Left ventricle myocardium superior (tissue), 1 donor: Measurements from ENCODE around the gene MCM3. TPM values are rescaled to one million over a fixed set of nuclear protein-coding genes. Genes with fewer than 3 reads are reported as not detected.
A peak's percentile ranks its signal among the peaks of the same experiment; 100 is the strongest.

Experiments used
- ATAC-seq: fragments of 200-7000 bp; cut with Tn5 transposase; one replicate; pipeline ENCODE4 v1.9.1; 2020; ENCODE audit warnings: mild to moderate bottlenecking, moderate library complexity
- DNase-seq: peaks from one replicate; pipeline ENCODE4 v3.0.0-alpha.2; 2020
- intact Hi-C: fragments of 100-400 bp; cut with micrococcal nuclease; formaldehyde crosslinking; loops from one replicate; pipeline ENCODE4 v1.11.0; 2022
- long read RNA-seq: library from polyadenylated mRNA; unstranded; transcript quantifications from one replicate; pipeline ENCODE4 v2.0.0, GENCODE V29; 2021
- total RNA-seq: library from RNA; stranded (reverse); fragmentation: NEBNext Ultra II Directional; extraction: Animal tissue kit (Norgen Biotek cat#: 25700); gene quantifications from one replicate; pipeline ENCODE4 v1.2.1, GENCODE V29; 2021
- donor health status: DM: no; HTN: yes; CAD: no; lungs with severe emphysema.

Gene MCM3
- 21.8 TPM for total RNA-seq
- long read RNA-seq, transcript MCM3-201 (17 exons, 3,083 nt), result major isoform, 57 of 74 reads
- long read RNA-seq, partial matches to known transcripts, result 14 of 74 reads
- long read RNA-seq, other reads (novel, unspliced or antisense), result 3 of 74 reads

DNA sequence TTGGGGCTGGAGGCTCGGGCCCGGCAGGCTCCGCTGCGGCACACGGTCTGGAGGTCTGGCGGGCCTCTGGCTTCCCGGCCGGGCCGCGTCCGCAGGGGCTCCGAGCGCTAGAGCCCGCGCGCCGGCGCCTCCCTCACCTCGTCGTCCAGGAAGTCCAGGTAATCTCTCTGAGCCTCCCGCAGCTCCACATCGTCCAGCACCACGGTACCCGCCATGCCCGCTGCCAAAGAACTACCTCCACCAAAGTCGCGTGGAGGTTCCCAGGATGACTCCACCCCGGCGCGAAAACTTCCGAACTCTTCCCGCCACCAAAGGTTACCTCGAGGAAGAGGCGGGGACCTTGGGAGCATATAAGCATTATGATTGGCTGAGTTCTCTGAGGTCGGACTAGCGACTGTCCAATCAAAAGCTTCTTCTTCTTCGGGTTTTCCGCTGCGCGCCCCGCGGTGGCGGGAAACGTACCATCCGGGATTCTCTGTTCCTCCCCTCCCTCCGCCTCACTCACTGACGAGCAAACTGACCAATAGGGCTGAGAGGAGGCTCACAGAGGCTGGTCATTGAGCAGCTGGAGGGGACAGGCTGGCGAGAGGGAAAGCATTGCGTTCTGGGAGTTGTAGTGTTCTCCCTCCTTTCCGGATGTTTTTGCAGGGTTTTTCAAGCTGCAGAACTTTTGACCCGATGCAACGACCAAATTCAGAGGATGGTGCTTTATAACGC, at the start of gene MCM3:
MCM3 (minus strand) TSS at position 283 of the 717 bp plus-strand sequence; CDS start at position 215, 68 bp downstream.
- ATAC-seq, result peak; percentile 100
- peak; percentile 97 for DNase-seq
- intact Hi-C loops, result loop anchor here (5.0 kb wide), 1 partner anchor 118 kb away; no protein-coding TSS in a partner anchor

DNA sequence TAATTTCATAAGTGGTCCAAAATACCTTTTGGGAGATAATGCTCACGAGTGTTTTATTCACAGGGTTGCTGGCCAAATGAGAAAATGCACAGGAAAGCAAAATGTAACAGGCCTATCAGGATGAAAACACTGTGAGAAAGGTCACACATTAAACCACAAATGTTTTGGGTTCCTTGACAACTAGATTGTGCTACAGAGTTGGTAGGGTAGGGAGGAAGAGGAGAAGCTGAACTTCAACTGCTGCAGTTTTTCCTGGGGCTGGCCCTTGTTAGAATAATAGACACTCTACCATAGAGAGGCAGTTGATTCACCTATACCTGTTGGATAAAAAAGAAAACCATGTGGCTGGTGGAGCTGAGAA, 49.3 kb upstream of the MCM3 start:
- intact Hi-C loops, result no loop called here
- DNase-seq (no peak), ATAC-seq (no peak)

DNA sequence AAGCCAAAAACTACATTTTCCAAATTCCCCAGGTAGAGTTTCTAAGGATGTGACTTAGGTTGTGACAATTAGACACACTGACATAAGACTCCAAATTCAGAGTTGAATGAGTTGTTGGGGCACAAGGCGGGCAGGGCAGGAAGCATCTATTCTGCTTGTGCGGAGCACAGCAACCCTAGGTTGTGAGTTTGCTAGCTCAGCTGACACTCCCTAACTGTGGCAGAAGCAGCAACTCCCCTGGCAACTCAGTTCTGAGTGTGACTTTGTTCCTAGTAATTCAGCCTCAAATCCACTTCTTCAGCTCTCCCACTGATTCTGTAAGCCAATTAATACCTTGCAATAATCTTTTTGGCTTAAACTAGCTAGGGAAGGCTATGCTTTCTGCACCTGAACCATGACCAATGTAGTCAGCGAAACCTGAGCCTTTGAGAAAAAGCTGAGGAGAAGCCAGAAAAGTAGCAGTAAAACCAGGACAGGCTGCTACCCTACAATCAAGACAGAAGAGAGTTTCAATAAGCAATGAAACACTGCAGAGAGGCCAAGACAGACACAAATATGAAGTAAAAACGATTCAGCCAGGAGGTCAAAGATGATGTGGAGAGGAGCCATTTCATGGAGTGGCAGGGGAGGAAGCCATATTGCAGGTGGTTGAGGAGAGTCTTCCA, 47.4 kb upstream of the MCM3 start:
- ATAC-seq (no peak), DNase-seq (no peak)
- intact Hi-C loops, result no loop called here

DNA sequence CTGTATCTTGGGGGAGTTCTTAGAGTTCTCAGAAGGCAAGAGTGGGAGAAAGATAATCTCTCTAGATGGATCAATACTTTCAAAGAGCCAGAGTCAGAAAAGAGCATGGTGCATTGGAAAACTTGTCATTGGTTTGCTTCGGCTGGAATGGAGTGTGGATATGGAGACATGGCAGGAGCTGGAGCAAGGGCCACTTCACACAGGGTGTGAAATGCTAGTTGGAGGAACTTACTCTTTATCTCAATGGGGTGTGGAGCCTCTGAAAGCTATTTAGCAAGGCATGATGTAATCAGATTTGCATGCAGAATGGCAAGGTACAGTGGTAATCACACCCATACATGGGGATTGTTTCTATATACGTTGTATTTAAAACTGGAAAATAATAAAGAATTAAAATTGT, 45.9 kb upstream of the MCM3 start:
- peak; percentile 56 for ATAC-seq
- intact Hi-C loops, result no loop called here
- DNase-seq, result no peak

DNA sequence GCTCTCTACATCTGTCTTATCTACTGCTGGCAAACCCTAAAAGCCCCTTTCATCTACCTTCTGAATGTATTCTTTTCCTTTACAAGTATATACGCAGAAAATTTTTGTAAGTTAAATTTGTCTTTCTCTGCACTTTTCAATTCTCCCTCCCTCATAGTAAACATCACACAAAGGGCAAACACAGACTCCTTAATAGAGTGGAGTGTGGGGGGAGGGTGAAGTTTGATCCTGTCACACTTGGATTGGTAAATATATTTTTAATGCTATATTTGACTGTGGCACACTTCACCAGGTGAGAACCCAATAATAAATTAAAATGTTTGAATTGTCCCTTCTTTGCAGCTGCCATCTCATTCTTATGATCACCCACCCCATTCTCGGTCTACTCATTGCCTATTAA, 44.2 kb upstream of the MCM3 start:
- intact Hi-C loops, result no loop called here
- no peak for DNase-seq
- ATAC-seq, result no peak

DNA sequence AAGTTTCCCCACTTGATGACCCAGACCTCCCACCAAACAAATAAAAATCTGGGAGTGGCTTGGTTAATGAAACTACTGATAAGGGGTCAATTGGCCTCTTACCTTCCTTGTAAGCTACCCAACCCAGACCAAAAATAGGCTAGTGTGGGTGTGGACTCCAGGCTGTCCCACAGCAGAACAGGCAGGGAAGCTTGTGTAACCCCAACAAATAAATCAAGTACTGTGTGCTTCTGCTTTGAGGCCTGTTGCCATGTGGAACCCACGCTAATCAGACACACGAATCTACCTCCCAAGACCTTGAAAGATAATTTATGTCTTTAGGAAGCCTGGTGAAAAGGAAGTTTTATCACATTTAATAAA, 43.7 kb upstream of the MCM3 start:
- no peak for ATAC-seq
- intact Hi-C loops, result no loop called here
- no peak for DNase-seq

DNA sequence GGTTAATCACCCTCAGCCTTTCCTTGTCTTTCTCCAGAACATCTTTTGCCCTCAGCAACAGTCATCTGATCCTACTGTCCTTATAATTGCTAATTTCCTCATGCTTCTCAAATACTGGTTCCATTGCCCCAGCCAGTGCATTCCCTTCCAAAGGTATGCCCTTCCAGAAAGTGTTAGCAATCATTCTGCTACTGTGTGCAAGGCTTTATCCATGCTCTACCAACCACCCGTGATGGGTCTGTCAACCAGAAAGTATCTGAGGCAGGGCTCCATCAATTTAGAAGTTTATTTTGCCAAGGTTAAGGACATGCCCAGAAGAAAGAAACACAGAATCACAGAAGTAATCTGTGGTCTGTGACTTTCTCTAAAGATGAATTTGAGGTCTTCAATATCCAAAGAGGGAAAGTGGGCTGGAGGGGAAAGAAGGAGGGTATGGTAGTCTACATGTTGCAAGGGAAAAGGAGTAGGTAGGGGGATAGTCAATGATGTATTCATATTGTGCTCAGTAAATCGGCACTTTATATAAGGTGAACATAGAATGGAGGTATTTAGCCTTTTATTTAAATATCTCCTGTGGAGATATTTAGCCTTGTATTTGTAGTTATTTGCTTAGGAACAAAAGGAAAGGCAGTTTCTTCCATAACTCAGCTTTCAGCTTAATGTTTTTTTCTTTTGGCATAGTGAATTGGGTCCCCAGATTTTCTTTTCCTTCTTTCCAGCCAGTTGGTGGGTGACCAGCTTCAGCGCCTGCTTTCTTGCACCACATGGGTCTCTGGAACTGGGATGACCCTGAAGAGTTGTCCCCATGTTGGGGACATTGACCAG, 42.2 kb upstream of the MCM3 start:
- DNase-seq (no peak), ATAC-seq (no peak)
- intact Hi-C loops, result no loop called here

DNA sequence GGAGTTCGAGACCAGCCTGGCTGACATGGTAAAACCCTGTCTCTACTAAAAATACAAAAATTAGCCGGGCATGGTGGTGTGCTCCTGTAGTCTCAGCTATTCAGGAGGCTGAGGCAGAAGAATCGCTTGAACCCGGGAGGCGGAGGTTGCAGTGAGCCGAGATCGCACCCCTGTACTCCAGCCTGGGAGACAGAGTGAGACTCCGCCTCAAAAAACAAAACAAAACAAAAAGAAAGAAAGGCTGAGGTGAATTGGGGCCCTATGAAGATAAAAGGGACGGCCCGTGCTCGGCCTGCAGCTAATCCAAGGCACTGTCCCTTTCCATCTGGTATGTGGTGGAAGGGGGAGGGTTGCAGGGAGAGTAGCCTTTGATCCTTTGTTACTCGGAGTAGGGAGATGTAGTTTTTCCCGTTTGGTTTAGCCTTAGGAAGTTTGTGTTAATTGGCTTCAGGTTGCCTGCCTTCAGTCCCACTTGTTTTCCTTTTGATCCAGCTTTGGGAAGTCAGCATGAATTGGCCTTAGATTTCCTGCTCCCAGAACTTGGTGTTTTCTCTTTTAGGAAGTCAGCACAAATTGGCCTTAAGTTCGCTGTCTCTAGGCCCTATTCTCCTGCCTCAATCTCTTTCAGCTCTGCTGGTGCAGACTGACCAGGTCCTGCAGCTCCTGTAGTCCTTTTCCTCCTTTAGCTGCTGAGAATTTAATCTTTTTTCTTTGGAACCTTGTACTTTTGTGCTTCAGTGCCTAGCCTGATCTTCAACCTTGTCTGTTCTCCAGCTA, 41.3 kb upstream of the MCM3 start:
- intact Hi-C loops, result no loop called here
- no peak for DNase-seq
- no peak for ATAC-seq

DNA sequence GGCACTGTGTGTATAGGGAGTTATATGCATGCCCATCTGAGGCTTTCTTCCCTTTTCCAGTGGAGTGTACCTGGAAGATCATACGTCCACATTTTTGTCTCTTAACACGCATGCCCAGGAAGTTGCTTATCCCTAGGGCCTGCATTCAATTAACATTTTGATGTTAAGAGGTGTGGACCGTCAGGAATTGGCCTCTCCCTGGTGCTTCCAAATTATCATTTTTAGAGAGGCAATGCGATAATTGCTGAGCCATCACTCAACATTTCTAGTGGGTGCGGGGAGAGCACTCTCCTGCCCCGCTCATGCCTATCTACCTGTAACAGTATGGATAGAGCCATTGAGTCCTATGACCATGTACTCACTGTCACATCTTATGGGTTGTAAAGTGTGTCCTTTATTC, 39.6 kb upstream of the MCM3 start:
- intact Hi-C loops, result no loop called here
- no peak for DNase-seq
- ATAC-seq, result no peak

DNA sequence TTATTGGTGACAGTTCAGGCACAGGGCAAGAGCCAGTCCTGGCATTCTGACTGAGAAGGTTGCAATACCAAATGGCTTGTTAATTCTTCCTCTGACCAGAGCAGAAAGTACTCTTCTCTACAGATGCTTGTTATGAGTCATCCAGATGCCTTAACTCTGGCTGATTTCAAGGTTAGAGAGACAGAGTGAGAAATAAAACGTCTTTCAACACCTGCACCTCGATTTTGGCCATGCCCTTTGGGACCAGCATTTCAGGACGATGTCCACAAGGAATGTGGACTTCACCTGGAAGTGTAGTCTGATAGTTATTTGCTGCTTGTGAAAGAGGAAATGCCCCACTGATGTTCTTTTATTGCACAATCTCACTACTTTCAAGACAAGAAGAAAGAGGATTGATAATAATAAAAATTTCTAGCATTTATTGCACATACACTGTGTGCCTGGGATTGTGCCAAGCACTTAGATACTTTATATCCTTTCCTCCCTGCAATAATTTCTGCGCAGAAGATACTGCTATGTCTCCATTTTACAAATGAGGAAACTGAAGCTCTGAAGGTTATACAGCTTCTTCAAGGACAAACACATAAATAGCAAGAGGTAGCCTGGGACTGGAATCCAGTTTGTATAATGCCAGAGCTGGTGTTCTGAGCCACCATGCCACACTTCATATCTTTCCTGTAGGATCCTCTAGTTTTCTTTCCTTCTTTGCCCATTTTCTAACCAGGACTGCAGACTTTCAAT, 33.5 kb upstream of the MCM3 start:
- intact Hi-C loops, result no loop called here
- DNase-seq (no peak), ATAC-seq (no peak)

DNA sequence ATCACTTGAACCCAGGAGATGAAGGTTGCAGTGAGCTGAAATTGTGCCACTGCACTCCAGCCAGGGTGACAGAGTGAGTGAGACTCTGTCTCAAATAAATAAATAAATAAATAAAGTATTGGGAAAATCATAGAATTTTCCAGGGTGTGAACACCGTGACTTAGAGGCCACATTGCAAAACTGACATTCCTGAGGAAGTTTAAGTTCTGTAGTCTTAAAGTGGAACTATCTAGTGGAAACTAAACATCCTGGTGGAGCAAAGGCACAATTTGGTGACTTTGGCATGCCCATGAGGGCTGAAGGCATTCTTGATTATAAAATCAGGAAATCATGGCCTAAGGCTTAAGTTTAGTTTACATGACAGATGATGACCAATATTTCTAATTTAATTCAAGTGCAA, 32.7 kb upstream of the MCM3 start:
- no peak for ATAC-seq
- intact Hi-C loops, result no loop called here
- no peak for DNase-seq

DNA sequence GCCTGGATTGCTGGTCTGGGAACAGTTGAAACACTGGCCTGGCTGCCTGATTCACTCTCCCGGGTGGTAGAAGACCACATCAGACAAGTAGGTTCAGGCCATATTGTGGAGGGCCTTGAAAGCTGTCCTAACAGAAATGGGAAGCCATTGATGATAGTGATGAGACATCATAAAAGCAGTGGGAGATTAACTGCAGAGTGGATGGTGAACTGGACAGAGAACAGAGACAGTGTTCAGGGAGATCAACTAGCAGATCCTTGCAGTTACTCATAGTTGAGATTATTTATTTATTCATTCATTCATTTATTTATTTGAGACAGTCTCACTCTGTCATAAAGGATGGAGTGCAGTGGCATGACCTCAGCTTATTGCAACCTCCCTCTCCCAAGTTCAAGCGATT, 30.2 kb upstream of the MCM3 start:
- intact Hi-C loops, result no loop called here
- DNase-seq, result no peak
- ATAC-seq, result no peak

DNA sequence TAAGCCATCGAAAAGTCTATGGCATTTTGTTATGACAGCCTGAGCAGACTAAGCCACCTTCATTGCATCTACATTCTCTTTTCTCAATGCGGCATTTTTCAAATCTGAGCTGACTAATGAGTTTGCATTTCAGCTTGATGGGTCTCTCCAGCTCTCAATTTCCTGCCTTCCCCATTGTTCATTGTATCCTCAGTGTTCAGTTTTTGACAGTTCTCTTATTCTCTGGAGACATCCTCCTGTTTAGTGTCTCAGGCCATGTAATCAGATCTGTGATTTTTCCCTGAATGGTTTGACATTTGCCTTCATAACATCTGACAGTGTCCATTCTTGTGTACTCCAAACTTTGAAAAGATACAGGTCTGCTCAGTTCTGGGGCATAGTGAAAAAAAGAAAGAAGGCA, 27.9 kb upstream of the MCM3 start:
- DNase-seq, result no peak
- intact Hi-C loops, result no loop called here
- ATAC-seq, result no peak

DNA sequence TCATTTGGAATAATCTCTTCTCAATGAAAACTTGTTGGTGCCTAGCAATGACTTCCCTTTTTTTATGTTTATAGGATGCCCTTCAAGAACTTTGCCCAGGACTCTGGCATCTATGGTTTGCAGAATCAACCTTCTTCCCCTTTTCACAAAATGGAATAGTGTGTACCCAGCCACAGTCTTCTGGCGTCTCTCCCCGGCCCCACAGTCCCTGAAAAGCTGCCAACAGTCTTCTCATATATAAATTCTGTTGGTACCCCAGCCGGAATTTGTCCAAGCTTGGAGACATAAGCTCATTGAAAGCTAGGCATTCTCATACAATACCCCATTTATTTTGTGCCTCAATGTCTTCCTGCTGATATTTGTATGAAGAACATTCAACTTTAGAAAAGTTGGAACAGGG, 26.4 kb upstream of the MCM3 start:
- peak; percentile 54 for ATAC-seq
- peak; percentile 31 for DNase-seq
- intact Hi-C loops, result no loop called here

DNA sequence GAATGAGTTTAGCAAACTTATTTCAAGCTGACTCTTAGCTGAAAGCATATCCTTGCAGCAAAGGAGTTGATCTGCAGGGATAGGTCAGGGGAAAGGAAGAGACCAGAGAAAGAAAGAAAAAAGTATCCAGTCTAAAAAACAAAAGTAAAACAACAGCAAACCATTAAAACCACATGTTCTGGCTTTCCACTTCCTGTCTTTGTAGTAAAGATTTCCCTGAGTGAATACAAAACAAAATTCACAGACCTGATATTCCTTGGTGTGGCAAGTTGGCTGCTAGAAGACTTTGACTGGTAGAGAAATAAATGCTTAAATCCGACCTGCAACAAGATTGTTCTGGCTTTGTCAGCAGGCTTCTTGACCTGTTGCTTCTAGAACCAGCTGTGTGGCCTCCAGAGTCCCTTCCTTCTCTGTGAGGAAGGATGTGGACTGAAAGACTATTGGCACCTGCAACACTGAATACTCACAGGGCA, 23.4 kb upstream of the MCM3 start:
- intact Hi-C loops, result no loop called here
- DNase-seq (no peak), ATAC-seq (no peak)

DNA sequence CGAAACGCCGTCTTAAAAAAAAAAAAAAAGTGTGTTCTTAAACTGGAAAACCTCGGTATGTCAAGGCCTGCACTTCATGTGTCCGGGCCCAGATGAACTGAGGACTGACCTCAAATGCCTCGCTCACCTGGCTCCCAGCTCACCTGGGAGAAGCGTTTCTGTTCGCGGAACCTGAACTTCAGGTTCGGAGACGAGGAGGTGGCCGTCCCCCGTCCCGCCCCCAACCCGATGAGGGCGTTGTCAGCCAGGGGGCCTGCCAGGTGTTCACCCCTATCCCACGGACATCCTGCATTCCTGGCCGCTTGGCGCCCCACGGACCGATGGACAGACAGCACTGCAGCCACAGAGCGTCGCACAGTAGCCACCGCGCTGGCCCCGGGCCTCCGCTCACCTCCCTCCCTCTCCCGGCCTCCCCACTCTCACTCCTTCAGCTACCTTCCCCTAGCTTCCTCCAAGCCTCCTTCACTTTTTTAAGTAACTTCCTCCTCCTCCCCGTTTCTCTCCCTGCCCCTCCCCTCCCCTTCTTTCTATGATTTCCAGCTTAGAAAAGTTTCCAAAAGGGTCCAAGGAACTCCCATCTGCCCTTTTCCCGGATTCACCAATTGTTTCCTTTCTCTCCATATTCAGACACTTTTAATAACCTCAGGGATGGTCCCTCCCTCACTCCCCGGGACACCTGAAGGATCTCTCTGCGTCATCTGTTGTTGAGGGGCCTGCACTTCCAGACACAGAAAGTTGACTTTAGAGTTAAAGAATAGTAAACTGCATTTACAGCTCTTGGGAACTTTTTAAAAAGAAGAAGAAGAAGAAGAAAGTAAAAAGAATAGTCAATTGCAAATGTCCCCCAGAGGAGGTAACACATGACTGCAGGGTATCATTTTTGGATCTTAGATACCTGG, 22.7 kb upstream of the MCM3 start:
- no peak for ATAC-seq
- intact Hi-C loops, result no loop called here
- no peak for DNase-seq

DNA sequence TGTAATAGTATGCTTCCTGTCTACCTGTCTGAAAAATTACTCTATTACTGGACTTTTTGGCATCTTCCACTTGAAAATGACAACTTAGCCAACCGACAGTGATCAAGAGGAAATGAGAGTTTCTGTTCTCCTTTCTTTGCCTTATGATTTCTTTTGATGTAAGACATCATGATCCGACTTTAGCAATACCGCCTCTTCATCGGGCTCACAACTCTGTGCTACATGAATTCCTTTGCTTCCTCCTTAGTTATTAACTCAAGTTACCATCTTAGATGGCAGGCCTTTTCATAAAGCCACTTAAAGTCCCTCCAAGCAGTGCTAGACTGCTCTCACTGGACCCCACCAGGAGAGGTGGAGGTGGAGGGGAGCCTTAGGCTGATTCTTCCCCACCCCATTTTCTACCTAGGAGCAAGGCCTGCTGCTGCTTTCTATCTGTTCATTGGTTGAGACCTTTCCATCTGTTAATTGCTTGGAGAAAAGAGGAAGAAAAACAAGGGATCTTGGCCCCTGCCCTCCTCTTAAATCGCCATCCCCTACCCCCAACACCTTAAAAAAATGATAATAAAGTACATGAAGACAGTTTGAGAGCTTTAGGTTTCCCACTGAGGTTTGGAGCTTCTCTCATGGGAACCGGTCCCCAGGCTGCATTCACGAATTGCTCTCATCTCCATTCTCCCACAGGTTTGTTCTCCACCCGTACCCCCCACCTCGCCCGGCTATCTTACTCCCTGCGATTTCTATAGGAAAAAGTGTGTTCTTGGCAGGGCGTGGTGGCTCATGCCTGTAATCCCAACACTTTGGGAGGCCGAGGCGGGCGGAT, 21.6 kb upstream of the MCM3 start:
- peak; percentile 37 for ATAC-seq
- intact Hi-C loops, result no loop called here
- no peak for DNase-seq
